RWPE2 (cell line): ENCODE measurements around the gene MMD.

Experiments used
- ATAC-seq: fragments of 200-7000 bp; cut with Tn5 transposase; 3 replicates; pipeline ENCODE4 v1.9.1; 2021; ENCODE audit warnings: low read depth
- DNase-seq: peaks from one replicate; pipeline ENCODE4 v3.0.0-alpha.2; 2020; ENCODE audit warnings: low spot score
- H3K27ac ChIP-seq: fragments of 450-650 bp; 2 replicates; pipeline ENCODE4 v1.5.1; 2017; ENCODE audit warnings: mild to moderate bottlenecking; ENCODE audit not compliant: poor library complexity, severe bottlenecking
- H3K27me3 ChIP-seq: fragments of 250-450 bp; sonication (Bioruptor Pico); 2 replicates; pipeline ENCODE4 v1.5.1; 2021; ENCODE audit warnings: mild to moderate bottlenecking, moderate library complexity; ENCODE audit not compliant: insufficient read depth, poor library complexity, severe bottlenecking
- H3K36me3 ChIP-seq: fragments of 250-450 bp; sonication (Bioruptor Pico); 2 replicates; pipeline ENCODE4 v1.5.1; 2020; ENCODE audit warnings: low read depth, mild to moderate bottlenecking, moderate library complexity
- H3K4me1 ChIP-seq: fragments of 250-450 bp; sonication (Bioruptor Pico); 2 replicates; pipeline ENCODE4 v1.5.1; 2021; ENCODE audit warnings: mild to moderate bottlenecking, moderate library complexity; ENCODE audit not compliant: insufficient read depth, poor library complexity, severe bottlenecking
- H3K4me3 ChIP-seq: fragments of 250-450 bp; sonication (Bioruptor Pico); 2 replicates; pipeline ENCODE4 v1.5.1; 2021; ENCODE audit warnings: mild to moderate bottlenecking, moderate library complexity; ENCODE audit not compliant: severe bottlenecking
- H3K9me3 ChIP-seq: fragments of 250-450 bp; sonication (Bioruptor Pico); 2 replicates; pipeline ENCODE4 v1.5.1; 2021; ENCODE audit warnings: mild to moderate bottlenecking, moderate library complexity; ENCODE audit not compliant: severe bottlenecking
- CTCF ChIP-seq: fragments of 450-650 bp; IDR thresholded peaks from one replicate; pipeline ENCODE4 v1.5.1; 2017; ENCODE audit warnings: mild to moderate bottlenecking, moderate library complexity; ENCODE audit not compliant: poor library complexity, severe bottlenecking

MMD gene

GRCh38 chr17:55386796-55387332 is 34.8 kb downstream of the MMD start:
- no peak for TF ChIP-seq CTCF
- Histone ChIP-seq H3K4me3 (no peak overlapping the region), H3K36me3 (no peaks in the 10 kb centered on the region), H3K4me1 (no peaks in the 10 kb centered on the region), H3K27ac (no peak overlapping the region), H3K9me3 (no peaks in the 10 kb centered on the region), H3K27me3 (no peaks in the 10 kb centered on the region)
- ATAC-seq (no peak), DNase-seq (no peak)

GRCh38 chr17:55384643-55385232 is 36.9 kb downstream of the MMD start:
- Histone ChIP-seq H3K4me1 (no peaks in the 10 kb centered on the region), H3K36me3 (no peaks in the 10 kb centered on the region), H3K27ac (no peak overlapping the region), H3K27me3 (no peaks in the 10 kb centered on the region), H3K9me3 (no peaks in the 10 kb centered on the region), H3K4me3 (no peak overlapping the region)
- DNase-seq (no peak), ATAC-seq (no peak)
- TF ChIP-seq CTCF = no peak

GRCh38 chr17:55383771-55384642 is 37.6 kb downstream of the MMD start:
- Histone ChIP-seq H3K4me1 (no peaks in the 10 kb centered on the region), H3K27ac (no peak overlapping the region), H3K36me3 (no peaks in the 10 kb centered on the region), H3K27me3 (no peaks in the 10 kb centered on the region), H3K9me3 (no peaks in the 10 kb centered on the region), H3K4me3 (no peak overlapping the region)
- no peak for ATAC-seq
- no peak for TF ChIP-seq CTCF
- DNase-seq = no peak

GRCh38 chr17:55381017-55381770 is 40.4 kb downstream of the MMD start:
- H3K4me1 ChIP-seq = no peaks in the 10 kb centered on the region
- H3K4me3 ChIP-seq = no peak overlapping the region
- ATAC-seq (no peak), DNase-seq (no peak)
- no peak overlapping the region for H3K27ac ChIP-seq
- H3K9me3 ChIP-seq = no peaks in the 10 kb centered on the region
- no peaks in the 10 kb centered on the region for H3K27me3 ChIP-seq
- TF ChIP-seq CTCF = no peak
- no peaks in the 10 kb centered on the region for H3K36me3 ChIP-seq
